HG03060 (cell line): ENCODE data around the gene RPS13.
"Not testable (repeated sequence)": the region's sequence is repeated elsewhere in the genome, so short reads cannot be mapped to it uniquely, and the experiment has no call there.

Experiments used
- ATAC-seq: cut with Tn5 transposase; IDR thresholded peaks from one replicate; pipeline ENCODE4 v1.9.1; 2021; ENCODE audit warnings: low read depth, moderate number of reproducible peaks; ENCODE audit not compliant: unreplicated experiment

The RPS13 gene

DNA sequence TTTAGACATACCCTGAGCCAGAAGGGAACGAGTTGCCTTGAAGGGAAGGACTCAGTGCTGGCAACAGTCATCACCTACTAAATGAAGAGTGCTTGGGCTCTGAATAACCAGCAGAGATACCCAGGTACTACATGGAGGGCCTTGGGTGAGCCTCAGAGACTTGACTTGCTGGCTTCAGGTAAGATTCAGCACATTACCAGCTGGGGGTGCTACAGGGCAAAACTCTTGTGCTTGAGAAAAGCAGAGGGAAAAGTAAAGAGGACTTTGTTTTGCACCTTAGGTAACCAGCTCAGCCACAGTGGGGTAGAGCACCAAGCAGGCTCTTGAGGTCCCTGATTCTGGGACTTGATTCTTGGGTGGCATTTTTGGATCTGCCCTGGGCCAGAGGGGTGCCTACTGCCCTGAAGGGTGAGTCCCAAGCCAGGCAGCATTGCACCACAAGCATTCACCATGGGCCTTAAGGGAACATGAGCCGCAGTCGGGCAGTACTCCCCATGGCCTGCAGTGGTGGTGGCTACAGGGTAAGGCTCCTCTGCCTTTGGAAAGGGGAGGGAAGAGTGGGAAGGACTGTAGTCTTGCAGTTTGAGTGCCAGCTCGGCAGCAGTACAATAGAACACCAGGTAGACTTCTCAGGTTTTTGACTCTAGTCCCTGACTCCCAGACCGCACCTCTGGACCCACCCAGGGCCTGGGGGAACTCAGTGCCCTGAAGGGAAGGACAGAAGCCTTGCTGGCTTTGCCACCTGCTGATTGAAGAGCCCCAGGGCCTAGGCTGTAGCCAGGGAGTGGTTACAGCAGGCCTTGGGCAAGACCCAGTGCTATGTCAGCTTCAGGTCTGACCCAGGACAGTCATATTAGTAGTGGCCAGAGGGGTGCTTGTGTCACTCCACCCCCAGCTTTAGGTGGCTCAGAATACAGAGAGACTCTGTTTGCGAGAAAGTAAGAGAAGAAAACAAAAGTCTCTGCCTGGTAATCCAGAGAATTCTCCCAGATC lies 40.5 kb downstream of the RPS13 start:
- no peak for ATAC-seq

DNA sequence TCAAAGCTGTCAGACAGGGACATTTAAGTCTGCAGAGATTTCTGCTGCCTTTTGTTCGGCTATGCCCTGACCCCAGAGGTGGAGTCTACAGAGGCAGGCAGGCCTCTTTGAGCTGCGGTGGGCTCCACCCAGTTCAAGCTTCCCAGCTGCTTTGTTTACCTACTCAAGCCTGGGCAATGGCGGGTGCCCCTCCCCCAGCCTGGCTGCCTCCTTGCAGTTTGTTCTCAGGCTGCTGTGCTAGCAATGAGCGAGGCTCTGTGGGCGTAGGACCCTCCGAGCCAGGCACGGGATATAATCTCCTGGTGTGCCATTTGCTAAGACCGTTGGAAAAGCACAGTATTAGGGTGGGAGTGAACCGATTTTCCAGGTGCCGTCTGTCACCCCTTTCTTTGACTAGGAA lies 43.4 kb downstream of the RPS13 start:
- ATAC-seq, result not testable (repeated sequence)

DNA sequence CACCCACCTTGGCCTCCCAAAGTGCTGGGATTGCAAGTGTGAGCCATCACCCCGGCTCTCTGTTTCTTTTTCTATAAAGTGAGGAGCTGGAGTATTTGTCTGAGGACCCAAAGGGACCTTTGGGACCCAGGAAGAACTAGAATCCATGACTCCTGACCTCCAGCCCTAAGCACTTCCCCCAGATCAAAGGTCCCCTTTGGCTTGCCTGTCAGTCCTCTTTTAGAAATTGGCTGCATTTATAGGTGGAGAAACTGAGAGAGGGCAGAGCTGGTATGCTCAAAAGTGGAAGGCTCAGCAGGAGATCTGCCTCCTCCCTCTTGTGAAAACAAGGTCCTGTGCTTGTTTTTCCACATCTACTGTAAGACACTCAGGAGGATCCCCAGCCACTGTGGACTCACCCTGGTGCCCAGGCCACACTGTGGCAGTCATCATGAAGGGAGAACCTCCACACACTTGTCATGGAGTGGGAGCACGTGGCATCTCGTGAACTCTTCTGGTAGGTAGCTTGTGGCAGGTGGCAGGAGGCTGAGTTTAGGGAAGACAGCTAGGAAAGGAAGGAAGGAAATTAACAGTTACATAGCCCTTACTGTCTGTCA lies 50.9 kb downstream of the RPS13 start:
- no peak for ATAC-seq

GRCh38 chr11:17024924-17025323 lies 52.5 kb downstream of the RPS13 start:
- no peak for ATAC-seq
